CD4-positive, alpha-beta T cell treated with Interleukin-1 beta for 1 hour (primary cell): ENCODE results near the gene MRS2.

Experiments used
- DNase-seq, 2 donors: peaks; one replicate each; pipeline ENCODE4 v3.0.0-alpha.2; 2020 to 2022

The MRS2 gene

DNA sequence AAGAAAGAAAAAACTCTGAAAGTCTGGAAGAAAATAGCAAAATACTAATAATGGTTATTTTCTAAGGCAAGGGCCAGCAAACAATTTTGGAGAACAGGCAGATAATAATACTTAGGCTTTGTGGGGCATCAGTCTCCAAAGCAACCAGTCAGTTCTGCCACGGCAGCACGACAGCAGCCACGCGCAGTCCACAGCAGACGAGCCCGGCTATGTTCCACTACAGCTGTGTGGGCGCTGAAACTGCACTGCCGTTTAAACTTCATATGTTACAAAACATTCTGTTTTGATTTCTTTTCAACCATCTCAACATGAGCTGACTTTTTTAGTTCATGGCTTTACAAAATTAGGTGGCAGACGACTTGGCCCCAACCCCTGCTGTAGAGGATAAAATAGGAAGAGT lies 29.9 kb downstream of the MRS2 start:
- no peak for DNase-seq

DNA sequence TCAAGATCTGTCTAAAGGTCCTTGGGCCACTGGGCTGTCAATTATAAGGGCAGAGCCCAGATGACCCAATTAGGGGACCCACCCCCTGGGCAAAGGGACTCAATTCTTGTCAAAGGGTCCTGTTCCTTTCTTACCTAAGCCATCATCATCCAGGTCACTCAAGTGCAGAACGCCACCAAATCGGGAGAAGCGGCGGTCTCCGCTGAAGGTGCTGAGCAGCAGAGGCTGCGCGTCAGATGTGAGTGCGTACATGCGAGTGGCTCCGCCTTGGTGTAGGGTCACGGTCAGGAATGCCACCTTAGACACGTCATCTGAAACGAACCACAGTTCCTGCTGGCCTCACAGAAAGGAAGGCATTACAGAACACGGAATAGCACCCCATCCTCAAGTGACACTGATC lies 34.2 kb downstream of the MRS2 start:
- no peak for DNase-seq

DNA sequence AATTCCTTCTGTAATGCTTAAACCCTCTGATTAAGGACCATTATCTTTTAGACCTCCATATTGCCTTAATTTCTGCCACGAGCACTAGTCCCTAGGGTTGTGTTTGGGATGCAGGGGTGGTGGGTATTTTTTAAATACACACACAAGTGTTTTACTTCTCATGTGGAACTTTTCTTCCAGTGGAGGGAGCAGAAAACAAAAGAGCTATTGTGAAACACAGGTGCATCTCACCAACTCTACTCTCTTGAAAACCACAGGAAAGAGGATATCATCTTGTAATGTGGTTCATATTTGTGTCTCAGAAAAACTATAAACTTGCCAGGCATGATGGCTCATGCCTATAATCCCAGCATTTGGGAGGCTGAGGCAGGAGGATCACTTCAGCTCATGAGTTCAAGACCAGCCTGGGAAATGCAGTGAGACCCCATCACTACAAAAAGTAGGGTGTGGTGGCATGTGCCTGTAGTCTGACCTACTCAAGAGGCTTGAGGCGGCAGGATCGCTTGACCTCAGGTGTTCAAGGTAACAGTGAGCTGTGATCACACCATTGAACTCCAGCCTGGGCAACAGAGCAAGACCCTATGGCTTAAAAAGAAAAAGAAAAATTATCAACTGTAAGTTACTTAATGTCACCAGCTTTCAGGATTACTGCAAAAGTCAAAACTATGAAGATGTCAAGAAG lies 37.3 kb downstream of the MRS2 start:
- DNase-seq, result no peak

DNA sequence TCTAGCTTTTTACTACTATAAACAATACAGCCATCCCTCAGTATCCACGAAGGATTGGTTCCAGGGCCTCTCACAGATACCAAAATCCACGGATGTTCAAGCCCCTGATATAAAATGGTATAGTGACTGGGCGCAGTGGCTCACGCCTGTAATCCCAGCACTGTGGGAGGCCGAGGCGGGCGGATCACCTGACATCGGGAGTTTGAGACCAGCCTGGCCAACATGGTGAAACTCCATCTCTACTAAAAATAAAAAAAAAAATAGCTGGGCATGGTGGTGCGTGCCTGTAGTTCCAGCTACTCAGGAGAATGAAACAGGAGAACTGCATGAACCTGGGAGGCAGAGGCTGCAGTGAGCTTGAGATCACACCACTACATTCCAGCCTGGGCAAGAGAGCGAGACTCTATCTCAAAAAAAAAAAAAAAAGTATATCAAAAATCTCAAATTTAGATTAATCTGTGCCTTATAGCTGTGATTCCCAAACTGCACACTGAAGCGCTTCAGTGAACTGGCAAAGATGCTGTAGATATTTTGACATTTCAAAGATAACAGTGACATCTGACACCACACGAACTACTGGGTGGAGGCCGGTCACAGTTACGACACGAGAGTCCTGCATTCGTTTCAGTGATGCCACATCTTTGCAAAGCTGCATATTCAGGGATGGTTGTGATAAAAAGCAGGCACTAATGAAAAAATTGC lies 38.3 kb downstream of the MRS2 start:
- DNase-seq, result no peak

DNA sequence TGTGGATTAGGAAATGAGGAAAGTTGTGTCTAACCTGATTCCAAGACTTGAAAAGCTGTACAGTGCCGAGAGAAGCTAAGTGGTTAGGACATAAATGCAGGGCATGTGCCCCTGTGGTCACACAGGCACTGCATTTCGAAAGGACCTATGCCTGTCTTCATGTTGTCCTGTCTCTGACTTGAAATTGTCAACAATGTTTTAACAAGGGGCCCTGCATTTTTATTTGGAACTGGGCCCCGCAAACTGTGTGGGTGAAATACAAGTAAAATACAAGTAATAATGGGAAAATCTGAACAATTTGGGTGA lies 38.8 kb downstream of the MRS2 start:
- DNase-seq, result no peak

DNA sequence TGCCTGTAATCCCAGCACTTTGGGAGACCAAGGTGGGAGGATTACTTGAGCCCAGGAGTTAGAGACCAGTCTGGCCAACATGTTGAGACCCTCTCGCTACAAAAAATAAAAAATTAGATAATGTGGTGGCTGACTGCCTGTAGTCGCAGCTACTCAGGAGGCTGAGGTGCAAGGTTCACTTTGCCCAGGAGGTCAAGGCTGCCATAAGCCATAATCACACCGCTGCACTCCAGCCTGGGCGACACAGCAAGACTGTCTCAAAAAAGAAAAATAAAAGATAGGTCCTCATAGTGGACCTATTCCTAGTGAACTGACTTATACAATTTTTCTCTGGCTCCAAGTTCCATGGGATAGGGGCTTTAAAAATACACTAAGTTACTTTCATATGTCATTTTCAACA lies 41.9 kb downstream of the MRS2 start:
- no peak for DNase-seq

DNA sequence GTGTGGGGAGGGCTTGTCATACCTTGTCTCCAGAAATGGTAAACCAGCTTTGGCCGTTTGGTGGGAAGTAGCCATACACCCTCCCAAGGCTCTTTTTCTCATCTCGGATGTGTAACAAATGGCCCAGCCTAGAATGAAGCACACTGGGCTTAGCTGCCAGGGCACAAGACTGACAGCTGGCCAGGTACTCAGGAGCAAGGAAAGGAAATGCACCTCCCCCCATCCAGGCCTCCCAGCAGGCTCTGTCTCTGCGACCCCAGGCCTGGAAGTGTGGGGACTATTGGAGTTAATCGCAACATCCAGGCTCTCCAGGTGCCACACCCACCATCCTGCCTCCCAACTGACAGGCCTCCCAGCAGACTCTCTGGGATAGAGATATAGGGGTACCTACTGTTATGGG lies 43.0 kb downstream of the MRS2 start:
- no peak for DNase-seq

DNA sequence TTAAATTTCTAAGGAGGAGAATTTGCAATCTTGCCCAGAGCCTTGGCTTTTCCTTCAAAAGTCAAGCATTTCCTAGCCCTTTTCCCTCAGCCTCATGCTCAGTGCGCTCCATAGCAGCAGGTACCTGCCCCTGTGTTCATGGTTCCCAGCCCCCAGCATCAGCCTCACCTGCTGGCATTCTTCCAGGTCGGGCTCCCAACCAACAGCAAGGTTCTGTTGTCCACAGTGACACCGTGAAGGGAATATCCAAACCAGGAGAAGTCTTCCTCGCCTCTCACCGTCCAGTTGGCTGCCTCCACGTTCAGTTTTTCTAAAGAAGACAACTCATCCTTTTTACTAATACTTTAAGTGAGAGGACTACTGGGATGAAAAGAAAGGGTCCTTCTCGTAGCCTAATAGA lies 43.9 kb downstream of the MRS2 start:
- DNase-seq, result no peak

DNA sequence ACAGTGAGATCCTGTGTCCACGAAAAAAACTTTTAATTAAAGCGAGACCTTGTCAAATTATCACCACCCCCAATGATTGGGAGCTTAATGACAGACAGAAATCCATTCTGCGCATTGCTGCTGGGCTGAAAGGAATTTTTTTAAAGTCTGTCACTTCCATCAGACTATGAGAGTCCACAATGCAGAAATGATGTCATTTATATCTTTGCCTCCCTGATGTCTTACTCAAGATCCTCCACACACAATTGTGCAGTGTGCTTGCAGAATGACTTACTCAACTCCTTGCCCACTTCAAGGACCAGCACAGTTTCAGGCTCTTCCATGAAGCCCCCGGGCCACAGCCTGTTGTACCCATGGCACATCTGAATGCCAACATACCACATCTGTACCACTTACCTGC lies 45.7 kb downstream of the MRS2 start:
- no peak for DNase-seq

DNA sequence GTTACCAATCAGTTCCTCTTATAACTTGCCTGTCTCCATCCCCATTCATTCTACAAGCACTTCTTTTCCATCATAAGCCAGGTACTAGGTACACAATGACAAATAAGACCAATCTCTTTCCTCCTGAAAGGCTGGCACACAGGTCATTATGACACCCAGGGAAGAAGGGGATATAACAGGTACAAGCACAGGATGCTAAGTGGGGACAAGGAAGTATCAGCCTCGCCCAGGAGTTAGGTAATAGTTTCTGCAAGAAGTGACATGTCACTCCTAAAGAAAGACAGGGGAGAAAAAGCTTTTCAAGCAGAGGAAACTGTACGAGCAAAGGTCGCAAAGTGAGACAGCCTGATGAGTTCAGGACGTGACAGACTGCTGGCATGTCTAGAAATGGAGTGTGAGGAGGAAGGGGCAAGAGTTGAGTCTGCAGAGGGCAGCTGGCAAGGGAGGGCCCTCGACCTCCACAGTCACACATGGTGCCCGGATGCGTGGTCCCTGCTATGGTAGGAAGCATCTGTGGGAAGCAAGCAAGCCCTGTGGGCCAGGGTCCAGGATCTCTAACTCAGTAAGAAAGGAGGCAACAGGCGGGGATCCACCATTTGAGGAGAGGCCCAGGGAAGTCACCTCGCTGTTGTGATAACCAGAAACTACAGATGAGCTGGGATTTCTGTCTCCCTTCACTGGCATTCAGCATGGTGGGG lies 46.2 kb downstream of the MRS2 start:
- DNase-seq, result no peak

DNA sequence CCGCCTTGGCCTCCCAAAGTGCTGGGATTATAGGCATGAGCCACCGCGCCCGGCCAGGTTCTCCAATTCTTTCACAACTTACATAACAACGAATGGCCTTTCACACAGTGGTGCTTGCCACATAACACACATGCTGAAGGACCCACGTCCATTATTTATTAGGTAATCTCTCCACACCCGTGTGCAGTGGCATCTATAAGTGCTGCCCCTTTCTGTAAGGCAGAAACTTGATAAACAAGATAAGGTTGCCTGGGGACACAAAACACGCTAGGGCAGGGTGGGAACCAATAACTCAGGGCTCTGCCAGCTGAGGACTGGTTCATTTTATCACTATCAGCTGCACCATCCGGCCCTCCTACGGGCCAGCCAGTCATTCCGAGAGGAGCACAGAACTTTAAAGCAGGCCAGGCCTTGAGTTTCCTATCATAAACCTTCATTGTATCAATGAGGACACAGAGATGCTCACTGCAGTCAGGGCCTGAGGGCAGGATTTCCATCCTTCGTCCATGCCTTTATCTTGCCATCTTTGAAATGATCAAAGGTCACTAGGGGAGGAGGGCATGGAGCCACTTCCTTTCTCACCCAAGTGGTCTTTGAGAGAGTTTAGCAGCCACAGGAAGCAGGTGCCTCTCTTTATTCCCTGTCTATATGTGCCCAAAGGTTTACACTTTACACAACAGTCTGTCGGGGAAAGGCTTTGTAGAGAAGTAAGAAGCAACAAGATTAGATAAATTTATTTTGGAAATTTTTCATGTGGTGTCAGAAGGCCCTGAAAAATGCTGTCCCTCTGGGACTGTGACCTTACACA lies 49.0 kb downstream of the MRS2 start:
- no peak for DNase-seq

DNA sequence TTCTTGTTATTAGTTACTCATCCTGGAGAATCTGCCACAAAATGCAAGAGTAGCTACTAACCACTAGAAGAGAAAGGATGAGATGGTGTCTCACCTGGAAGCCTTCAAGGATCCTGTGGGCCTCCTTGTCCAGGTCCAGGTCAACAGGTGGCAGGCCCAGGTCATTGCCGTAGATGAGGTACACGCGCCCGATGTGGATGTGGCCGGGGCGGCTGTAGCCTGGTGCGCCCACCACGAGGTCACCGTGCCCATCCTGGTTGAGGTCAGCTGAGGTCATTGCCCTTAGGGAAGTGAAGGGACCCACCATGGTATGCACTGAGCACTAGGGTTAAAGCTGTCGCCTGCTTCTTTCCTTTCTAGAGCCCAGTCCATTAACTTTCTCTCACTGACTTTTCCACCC lies 51.2 kb downstream of the MRS2 start:
- no peak for DNase-seq

DNA sequence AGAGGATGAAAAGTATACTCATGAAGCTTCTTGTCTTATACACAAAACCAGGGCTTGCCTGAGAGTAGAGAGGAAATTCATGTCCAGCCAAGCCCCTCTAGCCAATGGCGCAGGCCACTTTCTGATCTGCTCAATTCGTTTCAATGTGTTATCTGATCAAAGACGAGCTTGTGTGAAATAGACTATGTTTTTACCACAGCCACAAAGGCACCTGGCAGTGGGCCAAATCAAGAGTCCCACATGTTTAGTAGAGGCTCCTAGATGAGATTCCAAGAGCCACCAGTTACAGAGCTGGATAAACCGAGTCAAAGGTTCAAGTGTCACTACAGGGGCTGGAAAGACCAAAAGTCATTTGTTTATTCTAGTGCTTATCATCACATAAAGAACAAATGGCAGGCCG lies 51.7 kb downstream of the MRS2 start:
- no peak for DNase-seq

DNA sequence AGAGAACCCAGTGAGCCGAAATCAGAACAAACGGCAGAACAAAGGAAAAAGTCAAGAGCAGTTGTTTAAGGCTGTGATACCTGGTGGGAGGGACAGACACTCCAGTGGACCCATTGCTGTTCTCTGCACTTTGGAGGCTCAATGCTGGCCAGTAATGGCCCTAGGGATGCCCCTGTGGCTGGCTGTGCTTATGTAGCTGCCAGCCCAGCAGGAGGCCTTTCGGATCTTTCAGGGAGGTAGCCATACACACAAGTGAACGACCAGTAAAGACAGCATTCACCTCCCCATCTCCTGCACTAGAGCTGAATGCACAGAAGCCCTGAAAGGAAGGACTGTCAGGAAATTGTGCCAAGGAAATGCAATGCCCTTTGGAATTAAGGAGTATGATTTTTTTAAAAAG lies 52.3 kb downstream of the MRS2 start:
- DNase-seq, result no peak

DNA sequence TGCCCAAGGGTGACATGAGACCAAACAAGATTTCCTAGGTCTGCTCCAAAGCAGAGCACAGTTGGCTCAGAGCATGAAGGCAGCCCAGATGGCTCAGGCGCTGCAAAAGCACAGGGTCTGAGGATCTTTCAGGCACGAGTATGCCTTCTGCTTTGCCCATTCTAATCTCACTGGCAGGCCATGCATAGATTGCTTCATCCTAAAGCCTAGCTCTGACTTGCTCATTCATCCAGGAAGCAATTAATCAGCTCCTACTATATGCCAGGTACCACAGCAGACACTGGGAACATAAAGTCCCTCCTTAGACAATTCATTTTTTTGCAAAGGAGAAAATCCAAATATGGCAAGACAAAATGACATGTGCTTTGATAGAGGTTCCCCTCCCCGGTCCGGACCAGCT lies 55.4 kb downstream of the MRS2 start:
- no peak for DNase-seq

DNA sequence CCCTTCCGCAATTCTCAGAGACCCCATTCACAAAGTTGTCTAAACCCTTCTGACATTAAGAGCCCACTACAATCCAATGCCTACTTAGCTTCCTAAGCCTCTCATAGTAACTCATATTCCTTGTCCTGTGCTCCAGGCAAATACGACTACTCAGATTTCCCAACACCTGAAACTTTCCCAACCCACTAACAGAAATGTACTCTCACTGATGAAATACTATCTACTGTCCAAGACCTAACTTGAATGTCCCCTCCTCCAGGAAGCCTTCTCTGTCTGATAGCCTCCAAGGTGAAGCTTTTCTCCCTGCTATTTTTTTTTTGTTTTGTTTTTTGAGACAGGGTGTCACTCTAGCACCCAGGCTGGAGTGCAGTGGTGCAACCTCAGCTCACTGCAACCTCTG lies 56.2 kb downstream of the MRS2 start:
- DNase-seq, result no peak

DNA sequence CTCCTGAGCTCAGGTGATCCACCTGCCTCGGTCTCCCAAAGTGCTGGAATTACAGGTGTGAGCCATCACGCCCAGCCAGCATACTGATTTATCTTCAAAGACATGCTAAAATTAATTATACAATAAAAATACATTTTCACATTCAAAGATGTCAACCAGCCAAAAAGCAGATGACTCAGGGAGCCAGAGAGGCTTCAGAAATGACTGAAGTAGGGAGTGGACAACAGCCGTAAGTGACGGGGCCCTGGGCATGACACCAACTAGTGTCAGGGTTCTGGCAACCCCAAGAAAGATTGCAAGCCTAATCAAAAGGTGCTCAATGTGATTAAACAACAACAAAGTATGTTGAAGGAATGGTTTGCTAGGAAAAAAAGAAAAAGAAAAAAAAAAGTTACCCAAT lies 58.2 kb downstream of the MRS2 start:
- no peak for DNase-seq

DNA sequence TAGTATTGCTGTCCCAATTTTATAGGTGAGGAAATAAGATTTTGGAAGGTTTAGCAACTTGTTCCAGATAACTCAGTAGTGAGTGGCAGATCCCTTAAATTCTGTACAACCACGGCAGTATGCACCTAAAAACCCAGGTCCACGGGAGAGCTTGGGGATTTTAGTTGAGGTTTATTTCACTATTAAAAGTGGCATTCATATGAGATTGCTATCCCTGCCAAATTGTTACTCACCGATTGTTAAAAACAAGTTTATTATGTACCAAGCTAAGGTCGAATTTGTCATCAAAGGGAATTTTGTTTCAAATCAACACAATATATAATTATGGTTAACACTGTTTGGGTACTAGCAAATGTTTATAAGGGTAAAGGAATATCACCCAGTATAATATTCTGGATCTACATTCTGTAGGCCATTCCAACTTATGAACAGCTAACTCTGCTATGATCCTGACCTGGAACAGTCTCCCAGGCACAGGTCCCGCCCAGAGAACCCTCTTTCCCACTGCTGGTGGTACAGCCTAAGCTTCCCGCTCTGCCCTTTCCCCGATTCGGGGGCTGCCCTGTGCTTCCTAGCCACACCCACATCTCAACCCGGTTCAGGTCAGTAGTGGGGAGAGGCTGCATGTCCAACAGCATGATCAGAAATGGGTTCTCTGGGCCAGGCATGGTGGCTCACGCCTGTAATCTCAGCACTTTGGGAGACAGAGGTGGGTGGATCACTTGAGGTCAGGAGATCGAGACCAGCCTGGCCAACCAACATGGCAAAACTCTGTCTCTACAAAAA lies 61.7 kb downstream of the MRS2 start:
- no peak for DNase-seq

DNA sequence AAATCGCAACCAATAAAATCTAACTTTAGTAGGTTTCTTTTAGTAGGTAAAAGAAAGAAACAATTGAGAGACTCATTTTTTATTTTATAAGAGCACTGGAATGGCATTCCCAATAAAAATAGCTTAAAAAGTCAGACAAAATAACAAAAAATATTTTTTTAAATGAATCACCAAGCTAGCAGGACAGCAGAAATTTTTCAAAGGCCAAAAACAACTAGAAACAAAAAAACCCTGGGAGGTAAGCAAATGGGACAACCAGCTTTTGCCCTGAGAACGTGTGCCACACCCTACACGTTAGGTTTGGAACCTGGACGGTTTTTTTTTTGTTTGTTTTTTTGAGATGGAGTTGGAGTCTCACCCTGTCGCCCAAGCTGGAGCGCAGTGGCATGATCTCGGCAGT lies 67.1 kb downstream of the MRS2 start:
- DNase-seq, result no peak

DNA sequence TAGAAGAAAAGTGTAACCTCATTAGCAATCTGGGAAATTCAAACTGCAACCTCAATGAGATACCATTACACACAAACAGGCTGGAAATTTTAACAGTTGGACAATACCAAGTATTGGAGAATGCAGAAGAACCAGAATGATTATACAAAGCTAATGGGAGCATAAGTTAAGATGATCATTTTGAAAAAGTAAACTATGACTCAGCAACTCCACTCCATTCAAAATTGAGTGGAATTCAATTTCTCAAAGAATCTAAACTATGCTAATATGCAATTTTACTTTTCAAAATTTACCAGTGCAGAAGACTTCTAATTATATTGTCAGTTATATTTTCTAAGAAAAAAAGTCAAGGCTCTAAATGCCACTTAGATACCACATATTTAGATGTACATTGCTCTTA lies 69.4 kb downstream of the MRS2 start:
- DNase-seq, result no peak
